ENCODE measurements around the gene NOL11.

The NOL11 gene

GRCh38 chr17:67746704-67747571 is 29.2 kb downstream of the NOL11 start:
- H3K9me3 ChIP-seq (ENCODE audit: insufficient read depth, low read length), result peaks cover 13% of the 10 kb centered on the region; the same call in 1 of the 2 replicates
- no peak overlapping the region for H3K9ac ChIP-seq (ENCODE audit: low read length)
- H3K27me3 ChIP-seq (ENCODE audit: low read length), result no peaks in the 10 kb centered on the region
- no peaks in the 10 kb centered on the region for H3K79me2 ChIP-seq (ENCODE audit: insufficient read depth, low read length)
- TF ChIP-seq CTCF (IDR thresholded peaks at IDR 0.05; ENCODE audit: insufficient read depth, low read length, poor library complexity, severe bottlenecking) (no peak), EZH2phosphoT487 (conservative IDR thresholded peaks at IDR 0.05; ENCODE audit: low read length) (no peak)
- no peak overlapping the region for H3K4me2 ChIP-seq (ENCODE audit: low read depth, low read length, poor library complexity, severe bottlenecking)
- peaks cover 73% of the 10 kb centered on the region for H3K36me3 ChIP-seq (ENCODE audit: low read length)
- H3K4me3 ChIP-seq (ENCODE audit: insufficient read depth, low read length, poor library complexity, severe bottlenecking), result no peak overlapping the region
- no peak overlapping the region for H2AFZ ChIP-seq (ENCODE audit: low read depth, low read length, severe bottlenecking)
- peaks cover 18% of the 10 kb centered on the region for H3F3A ChIP-seq (ENCODE audit: insufficient read depth)
- no peak overlapping the region for H3K27ac ChIP-seq (ENCODE audit: low read depth, low read length)
- no peaks in the 10 kb centered on the region for H3K9me2 ChIP-seq (replicated peaks; ENCODE audit: insufficient read depth, low read length)
- H4K20me1 ChIP-seq (ENCODE audit: low read depth, low read length), result no peaks in the 10 kb centered on the region

DNA sequence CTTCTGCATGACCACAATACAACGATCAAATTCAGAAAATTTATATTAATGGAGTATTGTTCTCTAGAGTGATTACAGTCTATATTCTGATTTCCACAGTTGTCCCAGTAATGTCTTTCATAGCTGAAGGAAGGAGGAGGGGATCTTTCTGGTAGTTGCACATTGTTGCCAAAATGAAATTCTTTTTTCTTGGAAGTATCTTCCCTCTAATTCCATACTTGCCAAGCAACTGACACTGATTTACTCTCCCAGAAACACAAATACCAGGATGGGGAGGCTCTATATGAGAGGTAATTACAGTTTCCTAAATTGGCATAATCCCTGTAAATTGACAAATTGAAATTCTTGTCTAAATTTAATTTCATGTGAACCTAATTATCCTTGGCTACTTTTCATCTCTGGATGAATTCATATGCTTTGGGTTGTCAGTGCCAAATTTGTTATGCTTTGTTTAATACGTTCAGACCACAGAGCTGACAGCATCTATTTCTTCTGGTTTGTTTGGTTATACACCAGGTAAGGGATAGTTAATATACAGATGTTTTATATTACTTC is 30.0 kb downstream of the NOL11 start:
- Histone ChIP-seq H2AFZ (ENCODE audit: low read depth, low read length, severe bottlenecking) (no peak overlapping the region), H3K79me2 (ENCODE audit: insufficient read depth, low read length) (no peaks in the 10 kb centered on the region), H3K36me3 (ENCODE audit: low read length) (peaks cover 64% of the 10 kb centered on the region), H3K9me2 (replicated peaks; ENCODE audit: insufficient read depth, low read length) (no peaks in the 10 kb centered on the region), H3K4me2 (ENCODE audit: low read depth, low read length, poor library complexity, severe bottlenecking) (no peak overlapping the region), H3K4me3 (ENCODE audit: insufficient read depth, low read length, poor library complexity, severe bottlenecking) (no peak overlapping the region), H3K9ac (ENCODE audit: low read length) (no peak overlapping the region), H3F3A (ENCODE audit: insufficient read depth) (peaks cover 10% of the 10 kb centered on the region; the same call in 1 of the 2 replicates), H3K9me3 (ENCODE audit: insufficient read depth, low read length) (peaks cover 13% of the 10 kb centered on the region; the same call in 1 of the 2 replicates), H4K20me1 (ENCODE audit: low read depth, low read length) (no peaks in the 10 kb centered on the region), H3K27me3 (ENCODE audit: low read length) (no peaks in the 10 kb centered on the region), H3K27ac (ENCODE audit: low read depth, low read length) (no peak overlapping the region)
- TF ChIP-seq CTCF (IDR thresholded peaks at IDR 0.05; ENCODE audit: insufficient read depth, low read length, poor library complexity, severe bottlenecking) (no peak), EZH2phosphoT487 (conservative IDR thresholded peaks at IDR 0.05; ENCODE audit: low read length) (no peak)

DNA sequence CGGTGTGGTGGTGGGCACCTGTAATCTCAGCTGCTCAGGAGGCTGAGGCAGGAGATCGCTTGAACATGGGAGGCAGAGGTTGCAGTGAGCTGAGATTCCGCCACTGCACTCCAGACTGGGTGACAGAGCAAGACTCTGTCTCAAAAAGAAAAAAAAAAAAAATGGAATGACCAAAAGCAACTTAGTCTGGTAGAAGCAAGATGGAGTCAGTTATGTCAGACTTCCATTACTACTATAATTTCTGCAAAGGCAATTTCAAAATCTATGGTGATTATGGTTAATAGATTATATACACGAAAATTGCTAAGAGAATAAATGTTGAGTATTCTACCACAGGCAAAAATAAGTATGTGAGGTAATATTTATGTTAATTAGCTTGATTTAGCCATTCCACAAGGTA is 32.3 kb downstream of the NOL11 start:
- Histone ChIP-seq H3K36me3 (ENCODE audit: low read length) (peaks cover 47% of the 10 kb centered on the region), H3F3A (ENCODE audit: insufficient read depth) (no peaks in the 10 kb centered on the region), H3K27me3 (ENCODE audit: low read length) (no peaks in the 10 kb centered on the region), H3K27ac (ENCODE audit: low read depth, low read length) (no peak overlapping the region), H3K79me2 (ENCODE audit: insufficient read depth, low read length) (no peaks in the 10 kb centered on the region), H2AFZ (ENCODE audit: low read depth, low read length, severe bottlenecking) (no peak overlapping the region), H3K9me2 (replicated peaks; ENCODE audit: insufficient read depth, low read length) (no peaks in the 10 kb centered on the region), H3K4me2 (ENCODE audit: low read depth, low read length, poor library complexity, severe bottlenecking) (no peak overlapping the region), H3K4me3 (ENCODE audit: insufficient read depth, low read length, poor library complexity, severe bottlenecking) (no peak overlapping the region), H3K9ac (ENCODE audit: low read length) (no peak overlapping the region), H3K9me3 (ENCODE audit: insufficient read depth, low read length) (peaks cover 13% of the 10 kb centered on the region; the same call in 1 of the 2 replicates), H4K20me1 (ENCODE audit: low read depth, low read length) (no peaks in the 10 kb centered on the region)
- TF ChIP-seq CTCF (IDR thresholded peaks at IDR 0.05; ENCODE audit: insufficient read depth, low read length, poor library complexity, severe bottlenecking) (no peak), EZH2phosphoT487 (conservative IDR thresholded peaks at IDR 0.05; ENCODE audit: low read length) (no peak)

All from SU-DHL-6 (cell line).